Smooth muscle cell (in vitro differentiated cells): ENCODE results near the gene CRELD2. TPM values are rescaled to one million over a fixed set of nuclear protein-coding genes. Genes with fewer than 3 reads are reported as not detected.

Experiments
- DNase-seq: peaks from one replicate; lab custom pipeline; 2025; ENCODE audit not compliant: unreplicated experiment; lab: John Stamatoyannopoulos, UW
- H2AFZ ChIP-seq: fragments of 200-600 bp; sonication (generic); 2 replicates; pipeline ENCODE4 v1.6.0; 2016; ENCODE audit warnings: antibody characterized with exemption, low read depth, mild to moderate bottlenecking
- H3F3A ChIP-seq: fragments of 200-600 bp; sonication (generic); 2 replicates; pipeline ENCODE4 v1.6.0; 2017; ENCODE audit warnings: antibody characterized with exemption, low read depth
- H3K27ac ChIP-seq: fragments of 200-600 bp; sonication (generic); 2 replicates; pipeline ENCODE4 v1.5.1; 2016; ENCODE audit warnings: low read depth, mild to moderate bottlenecking
- H3K27me3 ChIP-seq: fragments of 200-600 bp; sonication (generic); 2 replicates; pipeline ENCODE4 v1.6.1; 2016; ENCODE audit warnings: low read depth, mild to moderate bottlenecking
- H3K36me3 ChIP-seq: fragments of 200-600 bp; sonication (generic); 2 replicates; pipeline ENCODE4 v1.5.1; 2016; ENCODE audit warnings: low read depth
- H3K4me1 ChIP-seq: fragments of 200-600 bp; sonication (generic); 2 replicates; pipeline ENCODE4 v1.5.1; 2016; ENCODE audit warnings: low read depth
- H3K4me2 ChIP-seq: fragments of 200-600 bp; sonication (generic); 2 replicates; pipeline ENCODE4 v1.6.0; 2016; ENCODE audit warnings: mild to moderate bottlenecking
- H3K4me3 ChIP-seq: fragments of 200-600 bp; sonication (generic); 2 replicates; pipeline ENCODE4 v1.5.1; 2016; ENCODE audit warnings: mild to moderate bottlenecking
- H3K79me2 ChIP-seq: fragments of 200-600 bp; sonication (generic); 2 replicates; pipeline ENCODE4 v1.6.0; 2016; ENCODE audit warnings: low read depth, mild to moderate bottlenecking
- H3K9ac ChIP-seq: fragments of 200-600 bp; sonication (generic); 2 replicates; pipeline ENCODE4 v1.6.0; 2016; ENCODE audit warnings: low read depth
- H3K9me3 ChIP-seq: fragments of 200-600 bp; sonication (generic); replicated peaks from 2 replicates; pipeline ENCODE4 v1.5.1; 2016; ENCODE audit warnings: low read depth
- H4K20me1 ChIP-seq: fragments of 200-600 bp; sonication (generic); 2 replicates; pipeline ENCODE4 v1.6.0; 2016; ENCODE audit warnings: low read depth
- WGBS: methylation state at CpG from one replicate; pipeline ENCODE4 v1.1.7; 2016; ENCODE audit warnings: low lambda C conversion rate; 5-methylcytosine and 5-hydroxymethylcytosine counted together
- polyA plus RNA-seq: library from polyadenylated mRNA; unstranded; fragments of >200 nt; fragmentation: Nextera tagmentation; extraction: Ambion mirVana; gene quantifications from 2 replicates; pipeline ENCODE4 v1.2.1, GENCODE V29; 2016
- total RNA-seq: library from RNA; depleted of rRNA; stranded (reverse); fragments of >200 nt; gene quantifications from 2 replicates; pipeline ENCODE4 v1.2.3, GENCODE V29; 2014
- TF ChIP-seq, protein P1 (sequence below): fragments of 200-600 bp; sonication (generic); IDR thresholded peaks from 2 replicates; pipeline ENCODE4 v1.5.1; 2017; ENCODE audit warnings: borderline replicate concordance, mild to moderate bottlenecking, antibody characterized with exemption; ENCODE audit not compliant: insufficient read depth, poor library complexity, severe bottlenecking

The CRELD2 gene
- total and polyA plus RNA-seq, 2 experiments from 2014 or later: 52.7 to 127 TPM

DNA sequence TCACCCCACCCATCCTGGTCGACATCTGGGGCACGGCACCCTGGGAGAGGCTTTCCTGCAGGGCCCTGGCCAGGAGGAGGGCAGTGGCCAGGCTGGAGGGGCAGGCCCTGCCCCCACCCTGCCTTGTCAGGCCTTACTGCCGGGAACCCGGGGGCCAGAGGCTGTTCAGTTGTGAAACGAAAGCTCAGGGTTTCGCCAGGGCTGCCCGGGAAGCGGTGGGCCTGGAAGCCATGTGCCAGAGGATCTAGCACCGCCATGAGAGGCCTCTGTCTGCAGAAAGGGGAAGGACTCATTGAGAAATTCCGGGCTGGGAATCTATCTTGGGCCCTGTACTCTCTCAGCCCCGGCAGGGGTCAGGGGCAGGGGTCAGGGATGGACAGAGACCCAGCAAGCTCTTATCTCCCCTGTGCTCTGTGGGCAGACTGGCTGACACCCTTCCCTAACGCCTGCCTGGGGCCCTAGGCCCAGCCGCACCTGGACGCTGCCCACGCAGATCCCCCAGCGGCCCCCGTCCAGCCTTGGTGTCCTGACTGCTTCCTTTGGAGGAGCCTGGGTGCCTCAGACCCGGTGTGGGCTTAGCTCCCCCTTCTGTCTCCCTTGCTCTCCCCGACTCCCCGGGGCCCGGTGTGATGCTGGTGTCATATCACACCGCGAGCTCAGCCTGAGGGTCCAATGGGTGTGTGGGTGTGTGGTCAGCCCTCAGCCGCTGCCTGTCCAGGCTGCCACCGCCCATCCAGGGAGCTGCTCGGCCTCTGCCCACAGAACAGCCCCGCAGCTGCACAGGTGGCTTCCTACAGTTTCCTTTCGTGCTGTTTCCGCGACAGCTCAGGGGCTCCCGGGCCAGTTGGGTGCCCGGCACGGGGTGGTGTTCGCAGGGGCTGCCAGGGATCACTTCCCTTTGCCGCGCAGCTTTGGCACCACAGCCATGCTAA, 48.6 kb downstream of the CRELD2 start:
- Histone ChIP-seq H3K27ac (peak overlapping the region; percentile 52), H3F3A (no peaks in the 10 kb centered on the region), H3K4me1 (peaks cover 8% of the 10 kb centered on the region), H3K36me3 (no peaks in the 10 kb centered on the region), H3K4me3 (no peak overlapping the region), H3K9ac (no peak overlapping the region), H3K27me3 (no peaks in the 10 kb centered on the region), H2AFZ (no peak overlapping the region), H3K4me2 (peak overlapping the region; percentile 43), H3K79me2 (peaks cover 23% of the 10 kb centered on the region), H4K20me1 (peaks cover 33% of the 10 kb centered on the region), H3K9me3 (no peaks in the 10 kb centered on the region)
- 63% methylated on average over 36 of the region's 36 CpGs for WGBS
- DNase-seq: no peak
- TF ChIP-seq, protein P1, sequence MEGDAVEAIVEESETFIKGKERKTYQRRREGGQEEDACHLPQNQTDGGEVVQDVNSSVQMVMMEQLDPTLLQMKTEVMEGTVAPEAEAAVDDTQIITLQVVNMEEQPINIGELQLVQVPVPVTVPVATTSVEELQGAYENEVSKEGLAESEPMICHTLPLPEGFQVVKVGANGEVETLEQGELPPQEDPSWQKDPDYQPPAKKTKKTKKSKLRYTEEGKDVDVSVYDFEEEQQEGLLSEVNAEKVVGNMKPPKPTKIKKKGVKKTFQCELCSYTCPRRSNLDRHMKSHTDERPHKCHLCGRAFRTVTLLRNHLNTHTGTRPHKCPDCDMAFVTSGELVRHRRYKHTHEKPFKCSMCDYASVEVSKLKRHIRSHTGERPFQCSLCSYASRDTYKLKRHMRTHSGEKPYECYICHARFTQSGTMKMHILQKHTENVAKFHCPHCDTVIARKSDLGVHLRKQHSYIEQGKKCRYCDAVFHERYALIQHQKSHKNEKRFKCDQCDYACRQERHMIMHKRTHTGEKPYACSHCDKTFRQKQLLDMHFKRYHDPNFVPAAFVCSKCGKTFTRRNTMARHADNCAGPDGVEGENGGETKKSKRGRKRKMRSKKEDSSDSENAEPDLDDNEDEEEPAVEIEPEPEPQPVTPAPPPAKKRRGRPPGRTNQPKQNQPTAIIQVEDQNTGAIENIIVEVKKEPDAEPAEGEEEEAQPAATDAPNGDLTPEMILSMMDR: no peak

DNA sequence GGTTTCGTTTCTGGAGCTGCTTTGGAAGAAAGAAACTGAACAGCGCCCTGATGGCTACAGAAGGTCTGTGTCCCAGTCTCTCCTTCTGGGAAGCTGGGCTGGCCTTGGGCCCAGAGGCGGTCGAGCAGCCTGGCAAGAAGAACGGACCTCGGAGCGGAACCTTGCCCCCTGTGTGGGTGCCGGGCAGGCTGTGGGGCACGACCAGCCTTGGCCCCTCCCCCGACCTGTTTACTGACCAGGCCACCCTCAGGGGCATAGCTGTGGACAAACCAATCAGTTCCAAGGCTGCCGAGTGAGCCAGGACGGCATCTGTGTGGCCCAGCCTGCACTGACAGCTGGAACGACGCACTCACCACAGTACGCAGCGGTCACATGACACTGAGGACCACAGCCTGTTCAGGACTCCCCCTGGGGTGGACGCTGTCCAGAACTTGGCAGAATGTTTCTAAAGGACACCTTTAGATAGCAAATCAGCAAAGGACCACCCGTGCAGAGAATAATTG, 49.3 kb downstream of the CRELD2 start:
- no peaks in the 10 kb centered on the region for H3K36me3 ChIP-seq
- no peak for DNase-seq
- H3K4me2 ChIP-seq: no peak overlapping the region
- TF ChIP-seq, protein P1: no peak
- no peaks in the 10 kb centered on the region for H3K9me3 ChIP-seq
- no peaks in the 10 kb centered on the region for H3K27me3 ChIP-seq
- H3K27ac ChIP-seq: peak overlapping the region; percentile 52
- H3K79me2 ChIP-seq: peaks cover 17% of the 10 kb centered on the region
- no peaks in the 10 kb centered on the region for H3F3A ChIP-seq
- peaks cover 30% of the 10 kb centered on the region for H4K20me1 ChIP-seq
- H3K9ac ChIP-seq: no peak overlapping the region
- WGBS: 76% methylated on average over 17 of the region's 18 CpGs
- H3K4me1 ChIP-seq: peaks cover 4% of the 10 kb centered on the region
- H2AFZ ChIP-seq: no peak overlapping the region
- H3K4me3 ChIP-seq: no peak overlapping the region

DNA sequence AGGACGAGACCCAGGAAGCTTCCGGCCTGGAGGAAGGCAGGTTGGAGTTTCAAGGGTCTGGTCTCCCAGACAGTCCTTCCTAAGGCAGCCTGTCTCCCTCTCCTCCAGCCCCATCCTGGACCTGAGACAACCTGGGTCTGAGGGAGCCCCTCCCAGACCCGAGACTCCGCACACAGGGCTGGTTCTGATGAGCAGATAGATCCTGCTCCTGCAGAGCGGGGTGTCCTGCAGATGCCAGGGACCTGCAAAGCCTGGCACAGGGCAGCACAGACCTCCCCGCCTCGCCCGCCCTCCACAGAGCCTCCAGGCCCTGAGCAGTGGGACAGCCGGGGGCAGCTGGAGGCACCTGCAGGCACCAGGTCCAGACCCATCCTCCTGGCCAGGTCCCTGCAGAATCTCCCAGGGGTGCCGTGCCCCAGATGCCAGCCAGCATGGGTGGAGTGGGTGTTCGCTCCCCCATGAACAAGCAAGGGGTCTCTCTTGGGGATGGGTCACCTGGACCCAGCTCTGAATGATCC, 49.9 kb downstream of the CRELD2 start:
- no peak overlapping the region for H2AFZ ChIP-seq
- peaks cover 11% of the 10 kb centered on the region for H3K79me2 ChIP-seq
- H3K36me3 ChIP-seq: no peaks in the 10 kb centered on the region
- no peak for DNase-seq
- peaks cover 23% of the 10 kb centered on the region for H4K20me1 ChIP-seq
- no peak overlapping the region for H3K9ac ChIP-seq
- H3K4me3 ChIP-seq: no peak overlapping the region
- TF ChIP-seq, protein P1: no peak
- no peaks in the 10 kb centered on the region for H3K4me1 ChIP-seq
- H3K4me2 ChIP-seq: no peak overlapping the region
- no peak overlapping the region for H3K27ac ChIP-seq
- no peaks in the 10 kb centered on the region for H3K9me3 ChIP-seq
- H3F3A ChIP-seq: no peaks in the 10 kb centered on the region
- WGBS: 98% methylated on average over 9 of the region's 11 CpGs
- H3K27me3 ChIP-seq: no peaks in the 10 kb centered on the region
